TTC549 (cell line): ENCODE results near the gene AJUBA.

Source experiments
- FAIRE-seq: peaks from 2 replicates; lab custom pipeline; 2012; peaks lifted over from hg19 to GRCh38; lab: Jason Lieb, UNC

Gene AJUBA

GRCh38 chr14:22935156-22935555, 47.2 kb downstream of the AJUBA start:
- FAIRE-seq: no peak

- FAIRE-seq: no peak
Measured at GRCh38 chr14:22932146-22932545, 50.2 kb downstream of the AJUBA start.

GRCh38 chr14:22929961-22930364, 52.4 kb downstream of the AJUBA start:
- no peak for FAIRE-seq

DNA sequence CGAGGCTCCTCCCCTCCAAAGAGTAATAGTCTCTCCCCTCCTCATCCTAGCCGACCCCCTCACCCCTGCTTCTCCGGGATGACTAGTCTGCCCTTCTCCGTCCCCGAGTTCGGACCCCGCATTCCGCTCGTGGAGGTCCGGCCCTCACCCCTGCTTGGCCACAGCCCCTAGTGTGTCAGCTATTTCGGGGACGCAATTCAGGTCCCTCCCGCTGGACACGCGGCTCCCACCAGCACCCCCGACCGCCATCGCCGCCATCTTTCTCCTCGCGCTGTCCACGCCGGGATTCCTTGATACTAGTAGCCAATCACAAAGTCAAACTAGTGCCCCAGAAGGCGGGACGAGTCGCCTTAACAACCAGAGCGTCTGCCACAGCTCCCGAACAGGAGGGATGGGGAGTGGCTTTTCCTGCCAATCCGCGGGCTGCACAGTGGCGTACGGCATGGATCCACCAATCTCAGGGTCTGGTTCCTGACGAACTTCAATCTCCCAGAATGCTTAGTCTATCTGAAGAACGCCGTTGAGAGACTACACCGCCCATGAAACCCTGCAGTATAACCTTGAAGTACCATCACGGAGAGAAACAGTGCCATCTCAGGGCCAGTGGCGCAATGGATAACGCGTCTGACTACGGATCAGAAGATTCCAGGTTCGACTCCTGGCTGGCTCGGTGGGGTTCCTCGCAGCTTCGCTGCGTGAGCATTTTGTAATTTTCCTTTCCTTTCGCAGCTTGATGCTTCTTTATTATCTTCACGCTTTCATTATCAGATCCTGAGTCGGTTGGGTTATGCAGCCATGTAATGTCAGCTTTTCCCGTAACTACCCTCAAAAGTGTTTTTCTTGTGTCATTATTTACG, 53.0 kb downstream of the AJUBA start, which contains the start of gene PRMT5:
TSS of gene PRMT5 (minus strand) at position 273 of the 857 bp plus-strand sequence. CDS start at position 258, 15 bp downstream.
- FAIRE-seq: peak; percentile 94

- FAIRE-seq: no peak
Measured at GRCh38 chr14:22928237-22929103, 53.9 kb downstream of the AJUBA start.

- FAIRE-seq: no peak
Measured at GRCh38 chr14:22926316-22926715, 56.0 kb downstream of the AJUBA start.

GRCh38 chr14:22925513-22925912, 56.8 kb downstream of the AJUBA start:
- FAIRE-seq: no peak

- FAIRE-seq: no peak
Measured at GRCh38 chr14:22923746-22924145, 58.6 kb downstream of the AJUBA start.

DNA sequence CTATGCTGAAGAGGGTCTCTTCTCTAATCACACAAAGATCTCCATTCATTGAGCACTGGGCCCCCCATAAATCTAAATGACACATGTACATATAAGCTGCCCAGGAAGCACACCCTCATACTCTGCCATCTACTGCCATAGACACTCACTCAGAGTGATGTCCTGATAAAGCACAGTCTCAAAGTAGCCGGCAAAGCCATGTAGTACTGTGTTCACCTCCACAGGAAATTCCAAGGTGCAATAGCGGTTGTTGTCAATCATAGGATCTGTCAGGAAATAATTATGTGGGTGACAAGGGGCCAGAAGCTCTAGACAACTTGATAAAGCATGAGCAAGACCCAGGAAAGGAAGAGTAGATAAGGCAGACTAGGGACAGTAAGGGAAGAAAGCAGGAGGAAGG, 60.1 kb downstream of the AJUBA start:
- FAIRE-seq: no peak
